HG03045 (cell line): ENCODE measurements around the gene SPATA4.
"Not testable (repeated sequence)": the region's sequence is repeated elsewhere in the genome, so short reads cannot be mapped to it uniquely, and the experiment has no call there.

Experiments
- ATAC-seq: cut with Tn5 transposase; IDR thresholded peaks from one replicate; pipeline ENCODE4 v1.9.1; 2021; ENCODE audit warnings: mild to moderate bottlenecking, moderate library complexity; ENCODE audit not compliant: unreplicated experiment

The SPATA4 gene

DNA sequence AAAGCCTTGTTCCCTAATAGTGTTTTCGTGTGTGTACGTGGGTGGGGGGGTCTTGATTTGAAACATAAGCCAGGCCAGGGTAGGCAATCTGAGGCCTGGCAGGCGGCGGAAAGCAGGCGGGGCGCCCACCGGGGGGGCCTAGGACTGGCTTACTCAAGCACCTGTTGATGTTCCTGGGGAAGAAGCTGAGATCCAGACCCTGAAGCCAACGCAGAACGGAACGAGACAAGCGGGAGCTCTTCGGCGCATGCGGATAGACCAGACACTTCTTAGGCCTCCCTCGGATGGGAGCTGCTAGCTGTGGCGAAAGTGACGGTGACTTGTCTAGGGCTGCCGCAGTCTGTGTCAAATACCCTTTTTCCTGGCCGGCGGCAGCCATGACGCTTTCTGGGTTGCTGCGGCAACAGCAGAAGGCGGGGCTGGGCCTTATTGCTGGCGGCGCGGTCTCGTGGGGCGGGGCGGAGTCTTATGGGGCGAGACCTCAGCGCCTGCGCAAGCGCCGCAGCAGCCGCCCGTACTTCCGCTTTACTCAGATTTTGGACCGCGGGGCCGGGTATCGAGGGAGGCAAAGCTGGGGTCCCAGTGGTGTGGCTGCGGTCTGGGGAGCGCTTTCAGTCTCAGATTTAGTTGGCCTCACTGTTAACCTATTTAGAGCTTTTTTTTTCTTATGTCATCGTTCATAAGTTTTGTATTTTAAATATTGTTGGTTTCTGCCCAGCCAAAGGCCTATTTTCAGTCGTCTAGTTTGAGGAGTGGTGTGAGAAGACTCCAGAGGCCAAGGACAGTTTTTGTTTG lies at the start of gene SPATA4:
TSS of gene SPATA4 (minus strand) at position 402 of the 795 bp plus-strand sequence. CDS start at position 379, 23 bp downstream.
- peak; percentile 99 for ATAC-seq

DNA sequence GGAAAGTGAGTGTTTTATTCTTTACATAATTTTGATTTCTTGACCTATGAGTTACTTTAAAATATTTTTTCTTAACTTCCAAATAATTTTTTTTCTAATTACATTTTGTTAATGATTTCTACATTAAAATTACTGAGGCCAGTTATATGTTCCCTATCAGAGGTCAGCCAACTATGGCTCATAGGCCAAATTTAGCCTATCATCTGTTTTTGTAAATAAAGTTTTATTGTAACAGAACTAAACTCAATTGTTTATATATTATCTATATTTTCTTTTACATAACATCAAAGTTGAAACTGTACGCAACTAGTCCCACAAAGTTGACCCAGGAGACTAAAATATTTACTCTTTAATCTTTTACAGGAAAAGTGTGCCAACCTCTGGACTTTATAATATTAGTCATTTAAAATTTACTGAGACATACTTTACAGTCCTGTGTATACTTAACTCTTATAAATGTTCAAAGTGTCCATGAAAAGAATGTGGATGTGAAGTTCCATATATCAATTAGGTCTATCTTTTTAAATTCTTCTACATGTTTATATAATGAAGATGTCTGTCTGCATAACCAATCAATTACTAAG lies 47.5 kb upstream of the SPATA4 start:
- ATAC-seq = no peak

DNA sequence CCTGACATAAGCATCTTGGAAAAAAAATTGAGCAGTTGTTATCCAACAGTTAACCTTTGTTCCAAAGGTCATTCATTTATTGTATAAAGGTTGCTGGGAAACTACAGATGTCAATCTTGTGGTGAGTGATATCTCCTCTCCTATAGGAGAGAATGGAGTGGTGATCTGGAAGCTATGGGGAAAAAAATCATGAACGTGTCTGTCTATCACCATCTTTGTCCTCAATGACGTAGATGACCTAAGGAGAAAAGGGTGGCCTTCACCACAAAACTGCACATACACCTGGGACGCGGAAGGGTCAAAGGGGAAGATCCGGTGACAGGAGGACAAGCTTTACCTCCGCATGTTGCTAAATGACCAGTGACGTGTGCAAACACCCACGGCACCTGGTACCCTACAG lies 46.3 kb upstream of the SPATA4 start:
- ATAC-seq = no peak

DNA sequence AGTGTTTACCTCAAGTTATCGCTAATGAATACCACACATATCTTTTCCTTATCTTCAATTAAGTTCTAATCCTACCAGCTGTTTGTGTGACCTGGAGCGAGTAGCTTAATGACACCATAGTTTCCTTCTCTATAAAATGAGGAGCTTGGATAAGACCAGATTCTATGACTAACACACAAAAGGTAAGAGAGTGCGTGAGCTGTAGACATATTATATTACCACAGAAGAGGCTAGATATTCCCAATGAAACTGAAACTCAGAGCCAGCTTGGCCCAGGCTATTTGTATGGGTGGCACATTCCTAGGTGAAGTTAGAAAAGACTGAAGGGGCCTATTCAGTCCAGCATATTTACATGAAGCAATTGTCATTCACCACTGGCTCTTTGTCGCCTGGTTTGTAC lies 43.4 kb upstream of the SPATA4 start:
- no peak for ATAC-seq

DNA sequence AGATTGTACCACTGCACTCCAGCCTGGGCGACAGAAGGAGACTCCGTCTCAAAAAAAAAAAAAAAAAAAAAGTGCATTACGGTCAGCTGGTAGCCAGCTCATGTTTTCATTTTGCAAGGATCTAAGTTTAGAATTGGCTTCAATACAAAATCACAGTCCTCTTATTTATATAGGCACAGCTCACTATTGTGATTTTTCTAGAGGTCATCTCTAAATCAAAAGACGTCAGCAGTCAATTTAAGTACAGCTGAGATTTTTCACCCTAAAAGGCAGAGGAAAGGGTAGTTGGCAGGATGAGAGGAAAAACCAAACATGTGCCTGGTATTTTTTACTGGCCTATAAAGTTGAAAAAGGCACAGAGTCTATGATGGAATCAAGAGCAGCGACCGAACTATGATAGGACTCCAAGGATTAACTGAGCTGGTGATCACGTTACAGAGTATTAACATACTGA lies 42.8 kb upstream of the SPATA4 start:
- no peak for ATAC-seq

DNA sequence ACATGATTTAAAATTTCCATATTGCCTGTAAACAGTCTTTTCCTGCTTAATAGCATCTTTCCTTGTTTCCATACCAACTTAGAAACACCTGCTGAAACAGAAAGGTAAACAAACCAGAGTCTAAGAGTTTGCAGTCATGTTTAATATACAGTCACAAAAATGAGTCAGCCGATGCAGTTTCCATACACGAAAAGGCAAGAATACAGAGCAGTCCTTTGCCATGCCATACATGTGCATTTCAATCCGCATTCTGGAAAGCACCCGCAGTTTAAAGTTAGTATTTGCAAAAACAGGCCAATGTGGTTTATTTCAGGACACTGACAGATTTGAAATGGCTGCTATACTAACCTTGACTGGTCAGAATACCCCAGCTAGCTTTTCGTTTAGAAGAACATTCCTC lies 41.6 kb upstream of the SPATA4 start:
- no peak for ATAC-seq

DNA sequence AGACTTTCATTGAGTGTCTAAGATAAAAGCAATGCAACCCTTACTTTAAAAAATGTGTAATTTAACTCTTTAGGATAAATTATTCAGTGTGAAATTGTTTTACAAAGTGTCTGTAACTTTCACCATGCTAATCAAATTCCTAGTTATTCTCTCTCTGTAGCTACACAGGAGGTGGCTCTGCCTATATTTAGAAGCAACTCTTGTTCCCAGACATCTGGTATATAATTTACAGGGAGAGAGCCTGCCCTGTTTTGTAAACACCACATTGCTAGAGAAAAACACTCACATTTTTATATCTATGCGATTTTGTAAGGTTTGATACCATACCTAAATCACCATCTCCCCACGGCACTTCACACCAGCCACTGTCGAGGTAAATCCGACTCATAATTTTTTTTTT lies 35.5 kb upstream of the SPATA4 start:
- no peak for ATAC-seq

DNA sequence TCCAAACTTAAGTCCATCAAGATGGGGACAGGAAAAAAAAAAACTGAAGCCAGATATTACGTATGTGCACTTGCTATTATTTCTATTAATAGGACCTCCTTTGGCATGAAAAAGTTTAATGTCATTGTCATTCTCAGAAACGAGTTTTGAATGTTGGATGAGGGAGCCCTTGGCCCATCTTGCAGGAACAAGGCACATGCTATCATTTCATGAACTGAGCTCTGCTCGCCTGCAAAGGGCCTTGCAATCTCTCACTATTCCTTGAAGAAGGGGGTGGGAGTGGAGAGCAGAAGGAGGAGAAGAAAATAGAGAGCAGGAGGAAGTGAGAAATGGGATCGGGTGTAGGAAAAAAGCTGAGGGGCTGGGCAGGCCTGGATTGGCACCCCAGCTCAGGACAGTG lies 34.3 kb upstream of the SPATA4 start:
- no peak for ATAC-seq

DNA sequence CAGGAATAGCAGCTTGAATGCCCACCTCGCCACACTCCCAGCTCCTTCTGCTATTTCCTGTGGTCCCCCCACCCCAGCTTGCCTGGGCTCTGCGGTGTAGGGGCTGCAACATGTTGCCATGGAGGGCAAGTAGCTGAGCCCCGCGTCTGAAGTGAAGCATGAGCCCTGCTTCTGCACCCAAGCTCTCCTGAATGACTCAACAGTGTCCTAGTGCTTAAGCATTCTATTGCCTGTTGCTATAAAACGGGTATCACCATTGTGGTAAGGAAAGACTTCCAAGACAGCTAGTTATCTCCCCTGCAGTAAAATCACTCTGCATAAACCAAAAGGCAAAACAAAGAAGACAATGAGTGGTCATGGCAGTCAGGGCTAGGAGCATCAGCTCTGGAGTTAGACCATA lies 31.4 kb upstream of the SPATA4 start:
- no peak for ATAC-seq

DNA sequence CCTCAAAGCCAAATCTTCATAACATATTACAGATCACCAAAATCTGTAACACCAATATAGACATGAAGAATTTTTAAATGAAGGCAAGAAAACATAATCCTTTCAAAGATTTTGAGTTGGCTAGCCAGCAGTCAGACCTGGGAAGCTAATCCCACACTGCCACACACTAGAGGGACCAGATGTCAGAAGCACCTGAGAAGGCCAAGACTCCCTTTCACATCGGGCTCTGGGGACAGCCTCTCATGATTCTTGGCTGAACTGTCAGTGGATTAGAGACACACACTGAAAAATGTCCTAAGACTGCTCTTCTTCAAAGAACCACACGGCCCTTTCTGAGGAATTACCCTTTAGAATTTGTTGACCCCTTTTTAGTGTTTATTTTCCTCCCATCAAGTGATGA lies 28.2 kb upstream of the SPATA4 start:
- no peak for ATAC-seq

DNA sequence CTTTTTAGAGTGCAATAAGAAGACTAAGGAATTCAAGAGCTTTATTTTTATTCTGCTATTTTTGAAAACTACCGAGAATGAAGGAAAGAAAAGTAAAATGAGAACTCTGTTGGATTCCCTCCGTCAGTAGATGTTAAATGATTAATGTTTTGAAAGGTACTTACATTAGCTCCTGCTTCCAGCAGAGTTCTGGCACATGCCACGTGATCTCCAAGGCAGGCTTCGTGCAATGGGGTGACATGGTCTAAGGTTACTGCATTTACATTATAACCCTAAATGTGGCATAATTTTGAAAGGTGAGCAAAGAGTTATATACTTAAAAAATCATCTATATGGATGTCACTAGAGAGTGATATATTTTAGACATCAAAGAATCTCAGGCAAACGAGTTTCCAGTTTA lies 26.8 kb upstream of the SPATA4 start:
- ATAC-seq = no peak

DNA sequence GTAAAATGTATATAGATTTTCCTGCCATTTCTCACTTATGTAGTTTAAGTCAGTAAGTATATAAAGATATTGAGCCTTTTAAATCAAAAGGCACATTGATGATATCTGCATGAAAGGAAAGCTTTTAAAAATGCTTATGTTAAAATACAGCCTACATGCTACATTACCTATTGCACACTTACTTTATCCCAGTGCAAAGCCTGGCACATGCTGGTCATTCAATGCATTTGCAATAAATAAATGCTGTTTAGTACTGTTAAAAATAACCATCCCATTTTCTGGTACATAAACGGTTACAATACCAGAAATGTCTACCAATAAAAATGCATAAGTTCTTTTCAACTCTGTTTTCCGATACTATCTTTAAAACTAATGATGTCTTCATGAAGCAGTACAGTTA lies 22.1 kb upstream of the SPATA4 start:
- ATAC-seq = no peak

DNA sequence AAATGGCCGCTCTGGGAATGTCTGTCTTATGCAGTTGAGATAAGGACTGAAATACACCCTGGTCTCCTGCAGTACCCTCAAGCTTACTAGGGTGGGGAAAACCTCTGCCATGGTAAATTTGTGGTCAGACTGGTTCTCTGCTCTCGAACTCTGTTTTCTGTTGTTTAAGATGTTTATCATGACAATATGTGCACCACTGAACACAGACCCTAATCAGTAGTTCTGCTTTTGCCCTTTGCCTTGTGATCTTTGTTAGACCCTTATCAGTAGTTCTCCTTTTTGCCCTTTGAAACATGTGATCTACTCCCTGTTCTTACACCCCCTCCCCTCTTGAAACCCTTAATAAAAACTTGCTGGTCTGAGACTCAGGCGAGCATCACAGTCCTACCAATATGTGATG lies 17.0 kb upstream of the SPATA4 start:
- ATAC-seq = not testable (repeated sequence)

DNA sequence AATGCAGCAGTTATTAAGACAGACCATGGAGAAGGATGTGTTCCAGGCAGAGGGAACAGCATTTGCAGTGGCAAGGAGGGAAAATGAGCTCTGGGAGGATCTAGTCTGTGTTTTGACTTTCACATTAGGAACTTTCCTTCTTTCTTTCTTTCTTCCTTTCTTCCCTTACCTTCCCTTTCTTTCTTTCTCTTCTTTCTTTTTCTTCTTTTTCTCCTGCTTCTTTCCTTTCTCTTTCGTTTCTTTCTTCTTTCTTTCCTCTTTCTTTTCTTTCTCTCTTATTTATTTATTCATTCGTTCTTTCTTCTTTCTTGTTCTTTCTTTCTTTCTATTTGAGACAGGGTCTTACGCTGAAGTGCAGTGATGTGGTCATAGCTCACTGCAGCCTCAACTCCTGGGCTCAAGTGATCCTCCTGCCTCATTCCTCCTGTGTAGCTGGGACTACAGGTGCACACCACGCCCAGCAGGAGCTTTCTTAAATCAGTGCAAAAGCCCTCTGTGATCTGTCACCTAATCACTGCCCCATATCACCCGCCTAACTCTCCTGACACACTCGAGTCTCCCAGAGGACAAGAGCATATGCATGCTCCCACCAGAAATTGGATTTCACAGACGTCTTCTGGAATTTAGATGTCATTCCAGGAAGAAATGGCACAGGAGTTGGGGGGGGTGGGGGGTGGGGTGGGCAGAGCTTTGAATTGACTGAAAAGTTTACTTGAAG lies 15.4 kb upstream of the SPATA4 start:
- ATAC-seq = no peak

DNA sequence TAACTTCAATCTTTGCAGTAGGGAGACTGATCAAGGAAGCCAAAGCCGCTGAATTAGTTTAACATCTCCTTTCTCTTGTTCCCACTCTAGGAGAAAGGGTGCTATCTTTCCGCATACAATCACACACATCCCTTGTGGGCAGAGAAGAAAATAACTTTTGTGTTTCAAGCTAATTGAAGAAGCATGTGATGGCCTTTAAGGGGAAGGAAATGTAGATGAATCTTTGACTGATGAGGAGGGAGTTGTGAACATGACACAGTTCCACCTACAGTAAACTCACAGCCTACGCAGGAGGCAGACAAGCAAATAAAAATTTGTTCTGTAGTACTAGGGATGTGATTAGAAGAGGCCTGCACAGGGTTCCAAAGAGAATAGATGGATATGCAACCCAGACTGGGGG lies 14.7 kb upstream of the SPATA4 start:
- no peak for ATAC-seq

DNA sequence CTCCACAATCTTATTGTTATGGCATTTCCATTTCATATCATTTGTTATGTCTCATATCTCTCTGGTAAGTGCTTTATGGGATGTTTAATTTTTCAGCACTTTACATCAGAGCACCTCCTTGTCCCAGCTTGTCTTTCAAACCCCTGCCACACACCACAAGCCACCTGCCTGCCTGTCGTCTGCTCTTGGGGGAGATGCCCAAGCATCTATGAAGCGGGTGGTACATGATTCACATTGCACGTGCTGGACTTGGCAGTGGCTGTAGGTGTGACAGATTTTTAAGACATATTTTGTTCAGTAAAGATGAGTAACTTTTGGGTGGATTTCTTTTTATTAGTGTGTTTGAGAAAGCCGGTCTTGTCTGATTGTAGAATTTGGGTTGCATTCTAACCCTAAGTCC lies 14.2 kb upstream of the SPATA4 start:
- no peak for ATAC-seq

DNA sequence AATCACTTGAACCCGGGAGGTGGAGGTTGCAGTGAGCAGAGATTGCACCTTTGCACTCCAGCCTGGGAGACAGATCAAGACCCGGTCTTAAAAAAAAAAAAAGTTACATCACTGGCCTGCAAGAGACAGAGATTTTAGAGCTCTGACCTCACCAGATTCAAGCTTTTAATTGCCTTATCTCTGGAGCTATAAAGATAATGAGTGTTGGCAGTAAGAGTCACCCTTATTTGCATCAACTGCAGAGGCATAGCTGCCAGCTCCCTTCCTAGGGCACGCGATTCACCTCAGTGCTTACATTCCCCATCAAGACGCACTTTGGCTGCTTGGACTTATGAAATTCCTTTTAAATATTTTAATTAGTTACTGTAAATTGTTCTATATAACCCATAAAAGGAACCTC lies 12.5 kb upstream of the SPATA4 start:
- ATAC-seq = no peak

DNA sequence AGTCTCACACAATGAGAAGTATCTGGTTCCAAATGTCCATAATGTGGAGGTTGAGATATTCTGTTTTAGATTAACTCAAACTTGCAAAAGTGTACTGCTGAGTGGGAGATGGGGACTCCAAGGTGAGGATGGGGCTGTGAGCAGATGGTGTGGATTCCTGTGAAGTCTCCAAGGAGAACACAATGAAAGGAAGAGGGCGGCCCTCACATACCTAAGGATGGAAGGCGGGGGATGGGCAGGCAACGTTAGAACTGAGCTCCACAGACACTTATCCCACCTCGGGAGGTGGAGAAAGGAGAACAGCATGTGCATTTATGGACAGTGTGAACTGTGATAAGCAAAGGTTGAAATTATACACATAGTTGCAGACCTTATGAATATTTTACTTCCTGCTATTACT lies 9.9 kb upstream of the SPATA4 start:
- no peak for ATAC-seq

DNA sequence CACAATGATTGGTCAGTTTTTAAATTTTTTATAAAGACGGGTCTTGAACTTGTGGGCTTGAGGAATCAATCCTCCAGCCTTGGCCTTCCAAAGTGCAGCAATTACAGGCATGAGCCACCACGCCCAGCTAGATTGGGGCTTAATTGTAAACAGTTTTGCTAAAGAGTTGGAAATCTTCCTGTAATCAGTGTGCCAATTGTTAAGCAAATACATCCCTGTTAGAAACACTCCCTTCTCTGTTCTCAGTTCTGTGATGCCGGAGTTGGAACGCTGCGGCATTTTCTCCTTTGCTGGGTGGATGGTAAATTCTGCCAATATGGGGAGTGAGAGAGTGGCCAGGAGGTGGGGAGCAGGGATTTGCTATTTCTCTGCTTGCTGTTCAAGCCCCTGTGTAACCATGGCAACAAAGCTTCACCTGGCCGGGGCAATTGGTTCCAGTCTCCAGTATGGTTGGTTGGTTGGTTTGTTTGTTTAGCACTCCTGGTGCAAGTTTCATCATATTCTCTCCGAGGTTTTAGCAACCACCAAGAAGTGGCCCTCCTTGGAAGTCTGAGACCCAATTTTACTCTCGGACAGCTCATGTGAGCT lies 3.0 kb upstream of the SPATA4 start:
- ATAC-seq = no peak

DNA sequence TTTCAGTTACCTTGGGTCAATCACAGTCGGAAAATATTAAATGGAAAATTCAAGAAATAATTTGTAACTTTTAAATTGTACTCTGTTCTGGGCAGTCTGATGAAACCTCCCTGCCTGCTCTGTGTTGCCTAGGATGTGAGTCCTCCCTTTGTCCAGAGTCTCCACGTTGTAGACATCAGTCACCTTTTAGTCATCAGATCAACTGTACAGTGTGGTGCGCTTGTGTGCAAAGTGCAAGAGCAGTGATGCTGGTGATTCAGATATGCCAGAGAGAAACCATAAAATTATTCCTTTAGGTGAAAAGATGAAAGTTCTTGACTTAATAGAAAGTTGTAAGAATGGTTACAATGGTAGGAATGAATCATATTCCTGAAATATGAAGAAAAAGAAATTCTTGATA lies 1.4 kb downstream of the SPATA4 start:
- no peak for ATAC-seq

DNA sequence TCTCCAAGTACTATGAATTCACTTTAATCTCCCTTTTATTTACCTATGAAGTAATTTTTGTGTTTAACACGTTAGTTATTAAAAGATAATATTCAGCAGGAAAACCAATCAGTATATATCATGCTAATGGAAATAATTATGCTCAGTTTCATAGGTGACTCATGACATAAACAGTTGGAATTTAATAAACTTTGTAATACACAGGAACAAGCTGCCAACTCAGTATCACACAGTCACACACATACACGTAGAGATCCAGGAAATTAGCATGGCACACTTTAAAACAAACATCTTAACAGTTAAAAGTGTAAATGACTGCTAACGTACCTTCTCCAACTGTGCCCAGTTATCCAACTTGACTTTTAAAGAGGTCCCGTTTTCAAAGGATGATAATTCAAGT lies 2.3 kb downstream of the SPATA4 start:
- no peak for ATAC-seq

DNA sequence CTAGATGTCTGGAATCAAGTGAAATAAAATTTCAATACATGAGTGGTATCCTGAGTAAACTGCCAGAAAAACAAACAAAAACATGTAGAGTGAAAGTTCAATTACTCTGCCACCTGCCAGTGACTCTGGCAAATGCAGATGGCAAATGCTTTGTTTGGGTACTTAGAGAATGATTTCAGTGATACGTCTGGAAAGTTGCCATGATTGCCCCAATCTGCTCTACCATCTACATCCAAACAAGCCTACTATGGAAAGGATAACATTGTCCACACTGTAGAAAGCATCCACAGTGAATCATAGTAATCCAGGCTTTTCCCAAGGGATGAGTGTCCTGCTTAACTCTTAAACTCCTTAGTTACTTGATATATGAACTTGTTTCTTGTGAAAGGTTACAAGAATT lies 3.4 kb downstream of the SPATA4 start:
- no peak for ATAC-seq
